Mucosa of rectum (tissue), 2 donors: ENCODE data around the gene MRPS2.
"Not testable (repeated sequence)": the region's sequence is repeated elsewhere in the genome, so short reads cannot be mapped to it uniquely, and the experiment has no call there.

ENCODE experiments used
- H3K27ac ChIP-seq, 2 donors: one replicate each; pipeline ENCODE4 v1.7.0; 2013; ENCODE audit warnings: inconsistent platforms in 2 of 2, low read depth in 2 of 2, low read length in 2 of 2
- H3K27me3 ChIP-seq, 2 donors: one replicate each; pipeline ENCODE4 v1.7.0; 2013; ENCODE audit warnings: low read length in 2 of 2; ENCODE audit not compliant: control insufficient read depth in 2 of 2, insufficient read depth in 2 of 2
- H3K36me3 ChIP-seq, 2 donors: one replicate each; pipeline ENCODE4 v1.7.0; 2013; ENCODE audit warnings: low read length in 2 of 2; ENCODE audit not compliant: control insufficient read depth in 2 of 2, insufficient read depth in 2 of 2
- H3K4me1 ChIP-seq, 2 donors: one replicate each; pipeline ENCODE4 v1.7.0; 2013; ENCODE audit warnings: low read length in 2 of 2, mild to moderate bottlenecking in 1 of 2; ENCODE audit not compliant: control insufficient read depth in 2 of 2, insufficient read depth in 2 of 2
- H3K4me3 ChIP-seq, 2 donors: one replicate each; pipeline ENCODE4 v1.7.0; 2013; ENCODE audit warnings: low read length in 2 of 2
- H3K9ac ChIP-seq, 2 donors: one replicate each; pipeline ENCODE4 v1.7.0; 2013; ENCODE audit warnings: low read length in 2 of 2, low read depth in 1 of 2, mild to moderate bottlenecking in 1 of 2
- H3K9me3 ChIP-seq, 2 donors: one replicate each; pipeline ENCODE4 v1.7.0; 2013; ENCODE audit warnings: low read length in 2 of 2; ENCODE audit not compliant: control insufficient read depth in 2 of 2
- donor health status: healthy.
- donor health status: Normal muscosa, but diverticular disease.

MRPS2 gene

GRCh38 chr9:135547756-135548736 lies 47.6 kb downstream of the MRPS2 start:
- Histone ChIP-seq H3K27ac (no peak overlapping the region), H3K4me1 (no peaks in the 10 kb centered on the region), H3K9ac (no peak overlapping the region), H3K9me3 (no peaks in the 10 kb centered on the region), H3K27me3 (no peaks in the 10 kb centered on the region), H3K36me3 (no peaks in the 10 kb centered on the region), H3K4me3 (no peak overlapping the region)

GRCh38 chr9:135549478-135550343 lies 49.2 kb downstream of the MRPS2 start:
- not testable (repeated sequence) for H3K4me3 ChIP-seq, H3K27me3 ChIP-seq, H3K9me3 ChIP-seq, H3K4me1 ChIP-seq, H3K36me3 ChIP-seq, H3K9ac ChIP-seq, H3K27ac ChIP-seq

- no peaks in the 10 kb centered on the region for H3K9me3 ChIP-seq
- no peaks in the 10 kb centered on the region for H3K27me3 ChIP-seq
- H3K36me3 ChIP-seq: no peaks in the 10 kb centered on the region
- no peak overlapping the region for H3K4me3 ChIP-seq
- no peak overlapping the region for H3K27ac ChIP-seq
- no peaks in the 10 kb centered on the region for H3K4me1 ChIP-seq
- no peak overlapping the region for H3K9ac ChIP-seq
These were observed 49.9 kb downstream of the MRPS2 start for GRCh38 chr9:135550344-135550918.

- H3K36me3 ChIP-seq: no peaks in the 10 kb centered on the region
- H3K27me3 ChIP-seq: no peaks in the 10 kb centered on the region
- no peak overlapping the region for H3K9ac ChIP-seq
- H3K4me3 ChIP-seq: no peak overlapping the region
- no peaks in the 10 kb centered on the region for H3K4me1 ChIP-seq
- no peak overlapping the region for H3K27ac ChIP-seq
- no peaks in the 10 kb centered on the region for H3K9me3 ChIP-seq
These were observed 50.5 kb downstream of the MRPS2 start for GRCh38 chr9:135551031-135551430.

- H3K4me3 ChIP-seq: no peak overlapping the region
- no peaks in the 10 kb centered on the region for H3K9me3 ChIP-seq
- H3K27ac ChIP-seq: no peak overlapping the region
- H3K27me3 ChIP-seq: no peaks in the 10 kb centered on the region
- H3K4me1 ChIP-seq: no peaks in the 10 kb centered on the region
- no peaks in the 10 kb centered on the region for H3K36me3 ChIP-seq
- H3K9ac ChIP-seq: no peak overlapping the region
These were observed 51.0 kb downstream of the MRPS2 start for GRCh38 chr9:135551456-135551855.

GRCh38 chr9:135552021-135552697 lies 51.7 kb downstream of the MRPS2 start:
- no peaks in the 10 kb centered on the region for H3K9me3 ChIP-seq
- H3K36me3 ChIP-seq: no peaks in the 10 kb centered on the region
- no peak overlapping the region for H3K27ac ChIP-seq
- H3K9ac ChIP-seq: no peak overlapping the region
- no peak overlapping the region for H3K4me3 ChIP-seq
- no peaks in the 10 kb centered on the region for H3K4me1 ChIP-seq
- no peaks in the 10 kb centered on the region for H3K27me3 ChIP-seq

GRCh38 chr9:135552698-135553171 lies 52.3 kb downstream of the MRPS2 start:
- no peaks in the 10 kb centered on the region for H3K27me3 ChIP-seq
- no peak overlapping the region for H3K27ac ChIP-seq
- no peaks in the 10 kb centered on the region for H3K4me1 ChIP-seq
- H3K9ac ChIP-seq: no peak overlapping the region
- H3K36me3 ChIP-seq: no peaks in the 10 kb centered on the region
- no peak overlapping the region for H3K4me3 ChIP-seq
- no peaks in the 10 kb centered on the region for H3K9me3 ChIP-seq
